Calu3 (cell line): ENCODE data around the gene TPMT. TPM values are rescaled to one million over a fixed set of nuclear protein-coding genes. Genes with fewer than 3 reads are reported as not detected.

Source experiments
- BruUV-seq: library from RNA; stranded (reverse); fragments of 400-500 nt; replicated peaks from 2 replicates; lab custom pipeline; 2021; lab: Mats Ljungman, UMichigan
- CTCF ChIA-PET: fragments of 300-600 bp; sonication (Branson Sonifier 250); formaldehyde crosslinking; loops from one replicate; lab custom pipeline; 2022; ENCODE audit warnings: antibody characterized with exemption; lab: Charles Lee
- DNase-seq: peaks from one replicate; pipeline ENCODE4 v3.0.0; 2022
- H3K27ac Mint-ChIP-seq: one replicate; pipeline ENCODE4 v1.8.0; 2022; ENCODE audit warnings: mixed read lengths; ENCODE audit not compliant: unreplicated experiment
- H3K27me3 Mint-ChIP-seq: one replicate; pipeline ENCODE4 v1.8.0; 2022; ENCODE audit warnings: mixed read lengths; ENCODE audit not compliant: unreplicated experiment
- H3K36me3 Mint-ChIP-seq: one replicate; pipeline ENCODE4 v1.8.0; 2022; ENCODE audit warnings: mild to moderate bottlenecking, moderate library complexity, mixed read lengths; ENCODE audit not compliant: insufficient read depth, unreplicated experiment
- H3K4me1 Mint-ChIP-seq: one replicate; pipeline ENCODE4 v1.8.0; 2022; ENCODE audit warnings: mild to moderate bottlenecking, low read depth, mixed read lengths; ENCODE audit not compliant: unreplicated experiment
- H3K4me3 Mint-ChIP-seq: one replicate; pipeline ENCODE4 v1.8.0; 2022; ENCODE audit warnings: mild to moderate bottlenecking, low read depth, moderate library complexity, mixed read lengths; ENCODE audit not compliant: unreplicated experiment
- H3K9me3 Mint-ChIP-seq: one replicate; pipeline ENCODE4 v1.8.0; 2022; ENCODE audit warnings: low read depth, mixed read lengths; ENCODE audit not compliant: unreplicated experiment
- CTCF ChIP-seq: fragments of 200-600 bp; IDR thresholded peaks from one replicate; pipeline ENCODE4 v1.8.0; 2022; ENCODE audit warnings: antibody characterized with exemption; ENCODE audit not compliant: unreplicated experiment
- intact Hi-C: fragments of 100-400 bp; cut with micrococcal nuclease; formaldehyde crosslinking; loops from one replicate; pipeline ENCODE4 v1.10.0; 2022; ENCODE audit not compliant: unreplicated experiment
- total RNA-seq: library from RNA; stranded (reverse); gene quantifications from 2 replicates; pipeline ENCODE4 v1.2.3, GENCODE V29; 2022

The TPMT gene
- total RNA-seq, 1 experiment from 2014 or later = 7.6 TPM

GRCh38 chr6:18183766-18184165 is 28.9 kb upstream of the TPMT start:
- DNase-seq = no peak
- H3K36me3 Mint-ChIP-seq = no peaks in the 10 kb centered on the region
- no TSS peak for BruUV-seq
- no peak for TF ChIP-seq CTCF
- CTCF ChIA-PET = no interaction called here
- H3K4me1 Mint-ChIP-seq = no peaks in the 10 kb centered on the region
- H3K4me3 Mint-ChIP-seq = no peak overlapping the region
- H3K27ac Mint-ChIP-seq = no peak overlapping the region
- H3K27me3 Mint-ChIP-seq = no peaks in the 10 kb centered on the region
- H3K9me3 Mint-ChIP-seq = no peaks in the 10 kb centered on the region
- intact Hi-C loops = no loop called here

- intact Hi-C loops = no loop called here
- no peaks in the 10 kb centered on the region for H3K36me3 Mint-ChIP-seq
- H3K27ac Mint-ChIP-seq = no peak overlapping the region
- no peaks in the 10 kb centered on the region for H3K9me3 Mint-ChIP-seq
- no TSS peak for BruUV-seq
- H3K4me3 Mint-ChIP-seq = no peak overlapping the region
- CTCF ChIA-PET = no interaction called here
- H3K4me1 Mint-ChIP-seq = no peaks in the 10 kb centered on the region
- DNase-seq = no peak
- H3K27me3 Mint-ChIP-seq = no peaks in the 10 kb centered on the region
- TF ChIP-seq CTCF = no peak
Measured at GRCh38 chr6:18182568-18182967, 27.7 kb upstream of the TPMT start.

GRCh38 chr6:18179770-18180356 is 25.0 kb upstream of the TPMT start:
- no peak for TF ChIP-seq CTCF
- no peaks in the 10 kb centered on the region for H3K4me1 Mint-ChIP-seq
- intact Hi-C loops = no loop called here
- CTCF ChIA-PET = no interaction called here
- H3K27ac Mint-ChIP-seq = no peak overlapping the region
- H3K36me3 Mint-ChIP-seq = no peaks in the 10 kb centered on the region
- BruUV-seq = no TSS peak
- H3K9me3 Mint-ChIP-seq = no peaks in the 10 kb centered on the region
- H3K4me3 Mint-ChIP-seq = no peak overlapping the region
- no peak for DNase-seq
- H3K27me3 Mint-ChIP-seq = no peaks in the 10 kb centered on the region

GRCh38 chr6:18178960-18179615 is 24.2 kb upstream of the TPMT start:
- no peak overlapping the region for H3K4me3 Mint-ChIP-seq
- CTCF ChIA-PET = no interaction called here
- TF ChIP-seq CTCF = no peak

More at GRCh38 chr6:18178960-18179615, 24.2 kb upstream of the TPMT start:
- no peaks in the 10 kb centered on the region for H3K27me3 Mint-ChIP-seq
- H3K27ac Mint-ChIP-seq = no peak overlapping the region
- DNase-seq = no peak
- no peaks in the 10 kb centered on the region for H3K36me3 Mint-ChIP-seq
- intact Hi-C loops = no loop called here
- H3K9me3 Mint-ChIP-seq = no peaks in the 10 kb centered on the region
- H3K4me1 Mint-ChIP-seq = no peaks in the 10 kb centered on the region
- BruUV-seq = no TSS peak
